Body of pancreas (tissue), 4 donors: Measurements from ENCODE around the gene ANKS3.

ENCODE experiments used
- CTCF ChIP-seq, 7 experiments: fragments of 450-650 bp in 4 of 7; fragments of 200-600 bp in 3 of 7; sonication (generic) in 3 of 7; IDR thresholded peaks; one replicate each; pipeline ENCODE4 v1.5.1; 2016 to 2019; ENCODE audit warnings: antibody characterized with exemption in 7 of 7
- POLR2A ChIP-seq, 3 donors: fragments of 450-650 bp; IDR thresholded peaks; one replicate each; pipeline ENCODE4 v1.6.1; 2016; ENCODE audit warnings: antibody characterized with exemption in 3 of 3, mild to moderate bottlenecking in 2 of 3

GRCh38 chr16:4778050-4778392 lies 44.0 kb upstream of the ANKS3 start:
- TF ChIP-seq POLR2A (IDR thresholded peaks at IDR 0.05) (no peak), CTCF (IDR thresholded peaks at IDR 0.05) (no peak)
